ENCODE measurements around the gene PRDM16. TPM values are rescaled to one million over a fixed set of nuclear protein-coding genes. Genes with fewer than 3 reads are reported as not detected.

Gene PRDM16
- total and polyA plus RNA-seq, 2 of the 8 experiments (the other 6 are each of a cell fraction or from before 2014, with no cell fraction given): 0.39 to 0.43 TPM

- H4K5ac ChIP-seq (ENCODE audit: insufficient read length, low read depth, low read length): no peak overlapping the region
- H4K8ac ChIP-seq (ENCODE audit: extremely low read depth, insufficient read depth, low read length): no peak overlapping the region
- H3K23ac ChIP-seq (ENCODE audit: insufficient read length): no peak overlapping the region
- H3K9ac ChIP-seq (replicated peaks in 1 of 4; ENCODE audit: extremely low read depth in 1 of 4, low read depth in 3 of 4, low read length in 3 of 4): no peak overlapping the region
- WGBS, 2 experiments (ENCODE audit: extremely low coverage in 1 of 2, insufficient coverage in 1 of 2, insufficient read length in 1 of 2, insufficient replicate concordance in 2 of 2, low coverage in 1 of 2, low lambda C conversion rate in 2 of 2, missing lambda C conversion rate in 1 of 2): 88% methylated on average over 24 of the region's 24 CpGs; no CpG with 5 or more reads in 1 of the 2 experiments
- H2BK12ac ChIP-seq (ENCODE audit: low read depth, low read length): no peak overlapping the region
- no peaks in the 10 kb centered on the region for H3K79me1 ChIP-seq (ENCODE audit: low read depth, low read length)
- no peak overlapping the region for H2BK15ac ChIP-seq (ENCODE audit: low read length)
- H4K91ac ChIP-seq (replicated peaks; ENCODE audit: insufficient read length, low read length): no peak overlapping the region
- no peaks in the 10 kb centered on the region for H3K9me3 ChIP-seq (ENCODE audit: insufficient read depth in 2 of 2, low read depth in 1 of 2, low read length in 1 of 2)
- H3K18ac ChIP-seq (ENCODE audit: extremely low read depth, low read length): no peak overlapping the region
- H3K14ac ChIP-seq (ENCODE audit: insufficient read length): no peak overlapping the region
- H3K56ac ChIP-seq (replicated peaks; ENCODE audit: insufficient read length, low read depth, low read length): no peak overlapping the region
- ChIA-PET POLR2A (ENCODE audit: partially characterized antibody) (no interaction called here), CTCF (ENCODE audit: partially characterized antibody) (no interaction called here)
- no peak overlapping the region for H3K4ac ChIP-seq (replicated peaks; ENCODE audit: insufficient read length, low read depth, low read length)
- no peak overlapping the region for H3K4me2 ChIP-seq (ENCODE audit: insufficient read depth in 1 of 2, low read depth in 2 of 2, low read length in 2 of 2)
- no peak overlapping the region for H2BK120ac ChIP-seq (replicated peaks; ENCODE audit: low read depth, low read length)
- H3K4me1 ChIP-seq (replicated peaks in 1 of 4; ENCODE audit: control insufficient read depth in 3 of 4, insufficient read depth in 4 of 4, low read length in 3 of 4): peaks cover 0 to 3% (median 0%) of the 10 kb centered on the region in 4 experiments; a peak in 1 of 7 replicates
- no peaks in the 10 kb centered on the region for H3K27me3 ChIP-seq (replicated peaks in 1 of 4; ENCODE audit: control insufficient read depth in 3 of 4, extremely low read depth in 1 of 4, insufficient read depth in 3 of 4, low read length in 3 of 4)
- no peaks in the 10 kb centered on the region for H3K23me2 ChIP-seq (ENCODE audit: low read depth, low read length)
- H3K27ac ChIP-seq (ENCODE audit: low read depth, low read length): no peak overlapping the region
- DNase-seq (ENCODE audit: low read depth in 1 of 2, low spot score in 2 of 2) (no peak), FAIRE-seq (no peak)
- no peak overlapping the region for H2AFZ ChIP-seq (ENCODE audit: low read length)
- H4K20me1 ChIP-seq (replicated peaks in 1 of 2; ENCODE audit: control insufficient read depth in 1 of 2, insufficient read depth in 2 of 2, low read length in 2 of 2): no peaks in the 10 kb centered on the region
- no peak overlapping the region for H3K4me3 ChIP-seq (ENCODE audit: extremely low read depth in 1 of 4, insufficient read depth in 2 of 4, low read depth in 3 of 4, low read length in 4 of 4)
- no peaks in the 10 kb centered on the region for H3K79me2 ChIP-seq (ENCODE audit: control insufficient read depth in 1 of 2, insufficient read depth in 2 of 2, low read length in 2 of 2)
- H2BK20ac ChIP-seq (ENCODE audit: low read length): no peak overlapping the region
- no peak overlapping the region for H2BK5ac ChIP-seq (ENCODE audit: low read depth, low read length)
- H3K36me3 ChIP-seq (ENCODE audit: control insufficient read depth in 2 of 4, insufficient read depth in 4 of 4, low read length in 3 of 4): no peaks in the 10 kb centered on the region
- no peak overlapping the region for H2AK5ac ChIP-seq (ENCODE audit: low read depth, low read length)
- TF ChIP-seq SRF (IDR thresholded peaks at IDR 0.05; ENCODE audit: low read depth, low read length) (no peak), CHD1 (IDR thresholded peaks at IDR 0.05; ENCODE audit: low read depth, low read length) (no peak), SP1 (IDR thresholded peaks at IDR 0.05; ENCODE audit: low read depth, low read length) (no peak), ZNF274 (IDR thresholded peaks at IDR 0.05; ENCODE audit: borderline replicate concordance, extremely low read depth, low read length) (no peak), SP4 (IDR thresholded peaks at IDR 0.05; ENCODE audit: low read length) (no peak), FOSL1 (IDR thresholded peaks at IDR 0.05; ENCODE audit: insufficient read depth, low read depth, low read length) (no peak), GTF2F1 (IDR thresholded peaks at IDR 0.05; ENCODE audit: borderline replicate concordance, low read depth, low read length) (no peak), E2F6 (IDR thresholded peaks at IDR 0.05) (no peak), PHF8 (conservative IDR thresholded peaks at IDR 0.05; ENCODE audit: low read depth, low read length) (no peak), SP2 (IDR thresholded peaks at IDR 0.05; ENCODE audit: low read length) (no peak), TBP (IDR thresholded peaks at IDR 0.05; ENCODE audit: low read depth, low read length) (no peak), CTCF (IDR thresholded peaks at IDR 0.05; ENCODE audit: control extremely low read depth in 1 of 3, insufficient read depth in 1 of 3, low read depth in 1 of 3, low read length in 3 of 3) (no peak)
Observed at GRCh38 chr1:3231245-3231644, 162.2 kb downstream of the PRDM16 start.

Measured in H1 (cell line).